Stimulated activated effector memory CD8-positive, alpha-beta T cell treated with anti-CD3 and anti-CD28 coated beads, Interleukin-12 subunit alpha, Interleukin-12 subunit beta, amount 100 ng/mL, for 72 hours (primary cell): ENCODE data around the gene GABBR2.

Experiments
- ATAC-seq: fragments of 150-1000 bp; cut with Tn5 transposase; 2 replicates; pipeline ENCODE4 v1.10.0; 2021
- DNase-seq, 2 donors: peaks; one replicate each; pipeline ENCODE4 v3.0.0; 2021 to 2022; ENCODE audit warnings: low spot score in 2 of 2
- H3K27ac Mint-ChIP-seq: one replicate; pipeline ENCODE4 v1.8.0; 2022; ENCODE audit warnings: mild to moderate bottlenecking, mixed read lengths
- H3K36me3 Mint-ChIP-seq: one replicate; pipeline ENCODE4 v1.8.0; 2022; ENCODE audit warnings: mild to moderate bottlenecking, mixed read lengths
- H3K4me1 Mint-ChIP-seq: one replicate; pipeline ENCODE4 v1.8.0; 2022; ENCODE audit warnings: mixed read lengths
- H3K4me3 Mint-ChIP-seq: one replicate; pipeline ENCODE4 v1.8.0; 2022; ENCODE audit warnings: mild to moderate bottlenecking, mixed read lengths
- H3K9me3 Mint-ChIP-seq: one replicate; pipeline ENCODE4 v1.8.0; 2022; ENCODE audit warnings: mixed read lengths

Gene GABBR2

DNA sequence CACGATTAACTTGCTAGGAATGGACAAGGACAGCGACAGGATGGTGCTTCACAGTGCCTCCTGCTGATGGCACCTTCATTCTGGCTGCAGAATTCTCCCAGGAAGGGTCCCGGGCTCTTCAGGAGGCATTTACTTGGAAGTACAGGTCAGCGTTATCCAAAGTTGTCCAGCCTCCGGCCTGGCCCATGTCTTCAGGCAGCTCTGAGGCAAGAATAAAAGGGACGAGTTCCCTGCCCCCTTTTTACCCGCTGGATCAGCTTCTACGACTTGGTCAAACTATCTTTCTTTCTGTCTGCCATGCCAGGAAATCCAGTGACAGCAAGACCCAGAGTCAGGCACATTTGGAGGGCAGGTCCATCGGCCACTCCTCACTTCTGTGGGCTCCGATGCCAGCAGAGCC, 23.4 kb upstream of the GABBR2 start:
- Mint-ChIP-seq H3K36me3 (peaks cover 6% of the 10 kb centered on the region), H3K4me3 (no peak overlapping the region), H3K4me1 (no peaks in the 10 kb centered on the region), H3K27ac (no peak overlapping the region), H3K9me3 (no peaks in the 10 kb centered on the region)
- ATAC-seq (no peak), DNase-seq (no peak)

GRCh38 chr9:98730871-98731270, 22.1 kb upstream of the GABBR2 start:
- DNase-seq (no peak), ATAC-seq (peak; percentile 46)
- H3K36me3 Mint-ChIP-seq, result peaks cover 6% of the 10 kb centered on the region
- no peaks in the 10 kb centered on the region for H3K9me3 Mint-ChIP-seq
- H3K27ac Mint-ChIP-seq, result no peak overlapping the region
- H3K4me3 Mint-ChIP-seq, result no peak overlapping the region
- H3K4me1 Mint-ChIP-seq, result no peaks in the 10 kb centered on the region

- Mint-ChIP-seq H3K36me3 (no peaks in the 10 kb centered on the region), H3K9me3 (no peaks in the 10 kb centered on the region)
- ATAC-seq, result no peak
These were observed 19.8 kb upstream of the GABBR2 start for GRCh38 chr9:98728500-98728899.

GRCh38 chr9:98727428-98727827, 18.7 kb upstream of the GABBR2 start:
- H3K27ac Mint-ChIP-seq, result no peak overlapping the region

More at GRCh38 chr9:98728500-98728899, 19.8 kb upstream of the GABBR2 start:
- no peak for DNase-seq
- Mint-ChIP-seq H3K4me1 (no peaks in the 10 kb centered on the region), H3K4me3 (no peak overlapping the region), H3K27ac (no peak overlapping the region)

DNA sequence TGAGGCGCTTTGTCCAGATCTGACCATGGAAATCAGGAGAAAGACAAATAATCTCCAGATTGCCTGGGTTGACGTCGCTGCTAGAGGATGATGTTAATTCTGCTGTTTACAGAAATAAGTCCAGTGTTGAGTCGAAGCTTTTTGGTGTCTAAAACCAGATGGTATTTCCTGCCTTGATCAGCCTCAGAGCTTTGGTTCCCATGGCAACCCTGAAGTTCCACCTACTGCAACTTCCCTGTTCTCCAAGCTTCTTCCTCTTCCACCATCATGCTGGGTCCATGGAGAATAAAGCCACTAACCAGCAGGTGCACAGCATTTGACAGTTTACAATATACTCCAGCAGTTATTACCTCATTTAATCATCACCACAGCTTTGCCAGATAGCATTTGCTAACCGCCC, 18.0 kb upstream of the GABBR2 start:
- ATAC-seq, result no peak
- H3K4me3 Mint-ChIP-seq, result no peak overlapping the region

More at GRCh38 chr9:98727428-98727827, 18.7 kb upstream of the GABBR2 start:
- no peak for DNase-seq
- Mint-ChIP-seq H3K4me3 (no peak overlapping the region), H3K4me1 (no peaks in the 10 kb centered on the region), H3K9me3 (no peaks in the 10 kb centered on the region), H3K36me3 (no peaks in the 10 kb centered on the region)
- no peak for ATAC-seq

GRCh38 chr9:98724810-98725530, 16.2 kb upstream of the GABBR2 start:
- DNase-seq, result no peak
- Mint-ChIP-seq H3K36me3 (no peaks in the 10 kb centered on the region), H3K4me1 (no peaks in the 10 kb centered on the region), H3K9me3 (no peaks in the 10 kb centered on the region), H3K27ac (no peak overlapping the region), H3K4me3 (no peak overlapping the region)
- ATAC-seq, result no peak

More for the DNA sequence above, 18.0 kb upstream of the GABBR2 start:
- no peak for DNase-seq
- no peak overlapping the region for H3K27ac Mint-ChIP-seq
- no peaks in the 10 kb centered on the region for H3K9me3 Mint-ChIP-seq
- no peaks in the 10 kb centered on the region for H3K4me1 Mint-ChIP-seq
- H3K36me3 Mint-ChIP-seq, result no peaks in the 10 kb centered on the region

DNA sequence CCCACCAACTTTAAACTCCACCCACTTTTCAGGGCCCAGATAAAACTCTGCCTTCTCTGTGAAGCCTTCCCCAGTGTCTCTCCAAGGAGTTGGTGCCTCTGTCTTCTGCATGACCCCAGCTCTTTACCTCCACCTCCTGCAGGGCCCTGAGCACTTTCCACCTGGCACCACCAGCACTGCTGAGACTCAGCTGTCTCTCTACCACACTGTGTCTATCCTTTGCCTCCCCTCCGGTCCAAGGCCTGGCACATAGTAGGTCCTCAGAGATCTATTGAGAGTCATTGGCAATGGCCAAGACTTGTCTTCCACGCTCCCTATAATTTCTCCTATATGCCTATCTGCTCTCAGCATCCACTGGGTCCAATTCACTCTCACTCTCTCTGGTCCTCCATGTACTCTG, 12.9 kb upstream of the GABBR2 start:
- Mint-ChIP-seq H3K4me1 (no peaks in the 10 kb centered on the region), H3K27ac (no peak overlapping the region), H3K4me3 (no peak overlapping the region), H3K36me3 (no peaks in the 10 kb centered on the region), H3K9me3 (no peaks in the 10 kb centered on the region)
- no peak for DNase-seq
- ATAC-seq, result no peak

DNA sequence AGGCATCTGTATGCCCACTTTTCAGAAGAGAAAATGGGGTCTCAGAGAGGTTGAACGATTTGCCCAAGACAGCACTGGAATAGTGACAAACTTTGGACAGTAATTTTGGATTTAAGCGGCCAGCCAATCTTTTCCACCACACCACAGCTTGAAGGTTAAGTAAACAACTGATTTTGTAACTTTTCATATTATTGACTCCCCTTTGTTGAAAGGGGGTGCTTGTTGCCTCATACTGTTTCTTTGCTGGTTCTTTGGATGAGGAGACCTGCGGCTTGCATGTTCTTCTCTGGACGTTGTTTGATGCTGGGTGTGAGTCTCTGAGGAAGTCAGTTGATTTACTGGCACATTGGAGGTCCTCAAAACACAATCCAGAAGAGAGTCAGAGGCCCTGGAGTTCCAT, 11.7 kb upstream of the GABBR2 start:
- ATAC-seq, result no peak
- H3K27ac Mint-ChIP-seq, result no peak overlapping the region
- no peaks in the 10 kb centered on the region for H3K9me3 Mint-ChIP-seq

GRCh38 chr9:98719055-98719454, 10.3 kb upstream of the GABBR2 start:
- no peaks in the 10 kb centered on the region for H3K4me1 Mint-ChIP-seq

More for the DNA sequence above, 11.7 kb upstream of the GABBR2 start:
- no peak for DNase-seq
- Mint-ChIP-seq H3K4me3 (no peak overlapping the region), H3K4me1 (no peaks in the 10 kb centered on the region), H3K36me3 (no peaks in the 10 kb centered on the region)

GRCh38 chr9:98714833-98715232, 6.1 kb upstream of the GABBR2 start:
- Mint-ChIP-seq H3K9me3 (no peaks in the 10 kb centered on the region), H3K4me1 (no peaks in the 10 kb centered on the region), H3K36me3 (no peaks in the 10 kb centered on the region), H3K4me3 (no peak overlapping the region), H3K27ac (no peak overlapping the region)
- no peak for ATAC-seq
- DNase-seq, result no peak

More at GRCh38 chr9:98719055-98719454, 10.3 kb upstream of the GABBR2 start:
- H3K27ac Mint-ChIP-seq, result no peak overlapping the region
- DNase-seq, result no peak
- H3K9me3 Mint-ChIP-seq, result no peaks in the 10 kb centered on the region
- H3K36me3 Mint-ChIP-seq, result no peaks in the 10 kb centered on the region
- no peak overlapping the region for H3K4me3 Mint-ChIP-seq
- ATAC-seq, result no peak

DNA sequence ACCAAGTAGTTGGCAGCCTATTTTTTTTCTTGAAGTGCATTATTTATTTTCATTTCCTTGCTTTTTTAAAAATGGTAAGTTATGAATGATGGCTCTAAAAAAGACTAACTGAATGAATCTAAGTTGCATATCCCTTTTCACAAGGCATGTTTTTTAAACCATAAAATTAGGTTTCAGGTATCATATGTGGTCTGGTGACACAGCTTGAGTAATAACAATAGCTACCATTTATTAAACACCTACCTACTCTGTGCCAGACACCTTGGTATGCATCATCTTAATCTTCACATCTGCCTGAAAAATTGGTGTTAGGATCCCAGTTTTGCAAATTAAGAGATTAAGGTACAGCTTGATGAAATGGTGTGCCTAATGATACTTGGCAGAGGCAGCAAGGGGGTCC, 4.3 kb upstream of the GABBR2 start:
- ATAC-seq, result no peak
- Mint-ChIP-seq H3K9me3 (no peaks in the 10 kb centered on the region), H3K4me1 (no peaks in the 10 kb centered on the region), H3K27ac (no peak overlapping the region), H3K36me3 (no peaks in the 10 kb centered on the region), H3K4me3 (no peak overlapping the region)
- no peak for DNase-seq

GRCh38 chr9:98709968-98710965, 1.5 kb upstream of the GABBR2 start:
- ATAC-seq (no peak), DNase-seq (no peak)
- Mint-ChIP-seq H3K4me3 (no peak overlapping the region), H3K9me3 (no peaks in the 10 kb centered on the region), H3K4me1 (no peaks in the 10 kb centered on the region), H3K27ac (no peak overlapping the region), H3K36me3 (no peaks in the 10 kb centered on the region)

DNA sequence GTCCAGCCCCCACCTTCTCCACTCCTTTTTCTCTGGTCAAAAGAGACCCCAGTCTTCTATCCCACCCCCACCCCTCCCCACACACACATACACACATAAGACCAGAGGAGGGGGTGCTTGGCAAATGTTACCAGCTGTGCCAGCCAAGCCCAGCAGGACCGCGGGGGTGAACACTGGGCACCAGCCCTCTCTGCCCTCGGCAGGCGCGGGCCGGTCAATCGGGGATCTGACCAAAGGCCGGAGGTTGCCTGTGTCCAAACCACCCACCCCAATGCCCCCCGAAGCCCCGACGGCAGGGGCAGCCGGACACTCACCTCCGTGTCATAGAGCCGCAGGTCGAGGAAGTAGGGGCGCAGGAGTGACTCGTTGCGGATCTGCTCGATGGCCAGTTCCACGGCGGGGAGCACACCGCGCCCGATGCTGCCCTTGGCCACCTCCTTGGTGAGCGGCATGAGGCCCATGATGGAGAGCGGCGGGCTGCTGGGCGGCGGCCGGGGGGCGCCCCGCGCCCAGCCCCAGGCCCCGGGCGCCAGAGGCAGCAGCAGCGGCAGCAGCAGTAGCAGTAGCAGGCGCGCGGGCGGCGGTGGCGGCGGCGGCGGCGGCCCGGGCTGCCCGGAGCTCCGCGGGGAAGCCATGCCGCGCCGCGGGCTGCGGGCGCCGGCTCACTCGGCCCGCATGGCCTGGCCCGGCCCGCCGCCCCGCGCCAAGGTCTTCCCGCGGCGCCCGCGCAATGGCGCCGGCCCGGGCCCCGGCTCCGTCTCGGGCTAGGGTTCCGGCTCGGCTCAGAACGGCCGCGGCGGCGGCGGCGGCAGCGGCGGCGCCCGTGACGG, 417 bp downstream of the GABBR2 start:
- no peaks in the 10 kb centered on the region for H3K36me3 Mint-ChIP-seq
- H3K27ac Mint-ChIP-seq, result no peak overlapping the region
- DNase-seq (no peak), ATAC-seq (no peak)
- no peak overlapping the region for H3K4me3 Mint-ChIP-seq
- H3K4me1 Mint-ChIP-seq, result no peaks in the 10 kb centered on the region
- no peaks in the 10 kb centered on the region for H3K9me3 Mint-ChIP-seq

GRCh38 chr9:98707166-98708102, 1.3 kb downstream of the GABBR2 start:
- Mint-ChIP-seq H3K9me3 (no peaks in the 10 kb centered on the region), H3K4me3 (no peak overlapping the region), H3K27ac (no peak overlapping the region), H3K36me3 (no peaks in the 10 kb centered on the region), H3K4me1 (no peaks in the 10 kb centered on the region)
- peak; percentile 49 for ATAC-seq
- peak in 1 of 2 donors; percentile 60 for DNase-seq
